ENCODE measurements around the gene GULP1.

Gene GULP1

DNA sequence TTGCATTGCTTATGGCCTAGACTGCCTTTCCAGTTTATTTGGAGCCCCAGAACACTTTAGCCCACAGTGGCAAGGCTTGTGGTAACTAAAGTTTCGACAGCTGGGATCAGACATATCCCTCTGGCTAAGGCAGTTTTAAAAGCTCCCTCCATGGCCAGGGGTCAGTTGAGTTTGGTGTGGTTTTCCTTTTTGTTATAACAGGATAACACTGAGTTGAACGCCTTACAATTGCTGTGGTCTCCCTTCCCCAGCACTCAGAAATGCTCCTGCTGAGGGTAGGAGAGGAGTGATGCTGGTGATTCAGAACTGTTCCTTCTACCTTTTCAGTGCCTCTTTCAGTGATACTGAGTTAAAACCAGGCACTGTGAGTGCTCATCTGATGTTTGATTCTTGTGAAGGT, 182.6 kb downstream of the GULP1 start:
- no peak for DNase-seq (ENCODE audit: low read depth)

DNA sequence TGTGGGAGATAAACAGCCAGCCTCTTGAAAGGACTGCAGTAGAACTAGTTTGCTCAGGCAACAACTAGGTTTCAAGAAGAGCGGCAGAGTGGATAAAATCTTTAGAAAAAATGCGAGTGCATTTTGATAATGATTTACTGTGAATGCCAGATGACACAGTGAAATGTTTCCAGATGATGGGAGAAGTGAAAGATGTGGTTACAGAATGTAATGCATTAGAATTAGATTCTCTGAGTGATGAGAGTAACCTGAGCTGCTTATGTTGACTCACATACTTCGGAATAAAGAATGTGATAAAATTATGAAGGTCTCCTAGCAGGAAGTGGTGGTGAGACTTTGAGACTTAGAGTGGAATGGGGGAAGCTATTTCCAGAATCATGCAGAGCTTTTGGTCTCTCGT, 184.3 kb downstream of the GULP1 start:
- DNase-seq (ENCODE audit: low read depth) = no peak

DNA sequence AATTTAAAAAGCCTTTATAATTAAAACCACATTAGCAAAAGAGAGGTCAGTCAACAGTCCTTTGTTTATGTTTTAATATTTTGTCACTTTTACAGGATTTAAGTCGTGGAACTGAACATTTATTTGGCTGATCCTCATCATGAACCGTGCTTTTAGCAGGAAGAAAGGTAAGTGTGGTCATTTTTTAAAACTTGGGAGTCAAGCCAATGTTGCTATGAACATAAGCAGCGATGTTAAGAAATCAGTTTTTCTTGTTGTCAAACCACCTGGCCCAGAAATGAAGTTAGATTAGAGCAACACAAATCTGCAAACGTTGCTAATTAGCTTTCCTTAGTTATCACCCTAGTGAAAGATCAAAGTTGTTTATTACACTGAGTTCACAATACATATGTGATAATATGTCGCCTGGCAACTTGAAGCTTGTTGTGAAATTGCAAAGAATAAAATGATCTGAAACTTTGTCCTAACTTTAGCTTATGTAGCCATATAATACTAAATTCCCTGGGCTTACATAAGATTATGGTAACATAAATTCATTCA, 186.0 kb downstream of the GULP1 start:
- DNase-seq (ENCODE audit: low read depth) = no peak

DNA sequence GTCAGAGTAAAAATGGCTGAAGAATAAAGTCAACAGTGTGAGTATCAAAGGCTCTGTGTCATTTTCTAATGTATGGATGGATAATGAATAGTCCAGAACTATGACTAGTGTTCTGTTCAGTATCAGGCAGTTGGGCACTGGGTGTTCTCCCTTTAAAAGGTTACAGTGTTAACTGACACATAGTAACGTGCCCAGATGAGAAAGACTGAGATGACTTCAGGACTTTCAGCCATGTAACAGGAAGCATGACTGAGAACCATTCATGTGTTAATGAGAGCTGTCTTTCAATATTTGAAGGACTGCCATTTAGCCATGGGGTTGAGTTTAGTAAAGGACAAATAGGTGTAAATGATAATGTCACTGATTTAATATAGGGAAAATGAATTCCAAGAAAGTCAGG, 187.1 kb downstream of the GULP1 start:
- no peak for DNase-seq (ENCODE audit: low read depth)

DNA sequence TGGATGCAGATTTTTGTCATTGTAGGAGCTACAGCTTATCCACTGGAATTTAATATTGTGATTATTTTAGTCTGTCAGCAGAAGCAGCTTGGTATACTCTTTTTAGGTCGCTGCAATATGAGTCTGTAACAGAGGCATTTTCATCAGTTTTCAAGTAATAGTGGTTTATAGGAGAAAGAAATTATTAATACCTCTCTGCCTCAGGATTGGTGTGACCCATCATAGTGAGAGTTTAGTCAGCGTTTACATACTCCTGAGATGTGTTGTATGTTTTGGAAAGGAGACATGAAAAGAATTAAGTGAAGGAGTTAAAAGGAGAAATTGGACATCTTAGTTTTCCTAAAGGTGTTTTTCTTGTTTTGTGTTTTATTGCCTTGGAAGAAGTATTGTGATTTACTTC, 189.8 kb downstream of the GULP1 start:
- DNase-seq (ENCODE audit: low read depth) = no peak

DNA sequence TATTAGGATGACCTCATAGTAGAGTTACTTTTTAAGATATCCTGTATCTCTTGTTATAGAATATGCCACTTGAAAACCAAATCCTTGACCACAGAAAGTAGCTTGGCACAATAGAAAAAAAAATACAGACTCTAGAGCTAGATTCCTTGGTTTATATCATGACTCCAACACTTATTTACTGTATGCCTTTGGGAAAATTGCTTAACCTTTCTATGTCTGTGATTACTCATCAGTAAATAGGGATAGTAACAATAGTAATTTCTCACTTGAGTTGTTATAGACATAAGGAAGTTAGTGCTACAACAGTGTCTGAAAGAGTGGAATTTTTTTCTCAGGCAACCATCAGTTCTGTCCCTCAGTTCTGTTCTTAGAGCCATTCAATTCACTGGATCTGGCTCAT, 193.8 kb downstream of the GULP1 start:
- DNase-seq (ENCODE audit: low read depth) = no peak

DNA sequence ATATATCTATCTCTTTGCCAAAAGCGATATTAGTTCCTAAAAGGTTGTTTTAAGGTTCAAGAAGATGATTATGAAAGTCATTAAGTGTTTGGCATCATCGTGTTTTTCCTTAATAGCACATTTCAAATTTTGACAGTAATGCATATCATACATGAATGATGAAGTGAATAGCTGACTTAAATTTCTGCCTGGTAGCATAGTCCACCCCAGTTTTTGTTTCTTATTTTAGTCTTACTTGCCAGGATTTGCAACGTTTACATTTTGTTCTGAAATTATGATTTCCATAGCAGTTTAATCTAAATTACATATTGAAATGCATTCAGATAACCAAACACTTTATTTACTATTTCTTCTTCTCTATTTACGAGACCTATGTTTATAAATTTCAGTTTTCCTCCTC, 201.1 kb downstream of the GULP1 start:
- no peak for DNase-seq (ENCODE audit: low read depth)

DNA sequence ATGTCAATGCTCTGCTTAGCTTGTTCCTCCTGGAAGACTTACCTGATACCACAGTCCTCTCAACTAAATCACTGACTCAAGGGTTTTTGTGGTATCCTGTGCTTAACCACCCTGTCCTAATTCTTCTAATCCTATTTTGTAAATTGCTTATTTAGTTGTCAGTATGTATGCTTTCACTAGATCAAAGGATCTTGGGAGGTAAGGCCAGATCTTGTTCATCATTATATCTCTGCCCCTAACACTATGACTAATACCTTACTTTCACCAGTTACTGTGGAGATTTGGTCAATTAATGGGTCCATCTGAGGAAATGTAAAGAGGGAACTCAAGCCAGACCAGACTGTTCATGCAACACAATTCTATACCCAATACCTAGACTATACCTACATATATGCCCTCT, 203.2 kb downstream of the GULP1 start:
- no peak for DNase-seq (ENCODE audit: low read depth)

DNA sequence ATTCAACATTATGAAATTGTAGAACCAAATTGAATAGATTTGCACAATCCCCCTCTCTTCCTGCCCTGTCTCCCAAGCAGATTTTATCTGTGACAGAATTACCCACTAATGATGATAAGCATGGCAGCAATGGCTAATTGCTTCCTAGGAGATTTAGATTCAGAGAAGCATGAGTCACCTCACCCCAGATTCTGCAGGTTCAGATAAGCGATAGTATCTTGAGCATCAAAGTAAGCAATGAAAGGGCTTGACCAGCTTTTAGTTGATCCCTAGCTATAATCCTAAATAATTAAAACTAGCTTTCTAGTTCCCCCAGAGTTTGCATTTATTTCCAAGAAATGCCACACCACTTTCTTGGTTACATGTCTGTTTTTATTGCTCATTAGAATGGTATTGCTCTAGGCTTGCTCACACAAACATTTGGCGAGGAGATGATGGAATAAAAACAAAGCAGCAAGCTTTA, 204.3 kb downstream of the GULP1 start:
- DNase-seq (ENCODE audit: low read depth) = no peak

DNA sequence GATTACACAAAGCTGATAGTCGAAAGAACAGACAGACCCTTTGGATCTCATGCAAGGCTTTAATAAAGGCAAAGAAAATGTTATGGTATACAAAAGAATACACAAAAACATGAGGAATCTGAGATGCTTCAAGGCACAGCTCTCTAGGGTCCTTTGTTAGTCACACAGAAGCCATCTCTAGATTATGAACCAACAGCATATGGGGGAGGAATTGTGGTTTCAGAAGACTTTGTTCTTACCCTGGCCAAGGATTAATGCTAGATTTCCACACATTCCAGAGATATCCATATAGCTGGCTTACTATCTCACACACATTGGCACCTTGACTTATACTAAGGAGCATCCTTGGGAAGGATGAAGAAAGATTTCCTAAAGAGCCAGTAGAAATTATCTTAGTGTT, 206.1 kb downstream of the GULP1 start:
- no peak for DNase-seq (ENCODE audit: low read depth)

DNA sequence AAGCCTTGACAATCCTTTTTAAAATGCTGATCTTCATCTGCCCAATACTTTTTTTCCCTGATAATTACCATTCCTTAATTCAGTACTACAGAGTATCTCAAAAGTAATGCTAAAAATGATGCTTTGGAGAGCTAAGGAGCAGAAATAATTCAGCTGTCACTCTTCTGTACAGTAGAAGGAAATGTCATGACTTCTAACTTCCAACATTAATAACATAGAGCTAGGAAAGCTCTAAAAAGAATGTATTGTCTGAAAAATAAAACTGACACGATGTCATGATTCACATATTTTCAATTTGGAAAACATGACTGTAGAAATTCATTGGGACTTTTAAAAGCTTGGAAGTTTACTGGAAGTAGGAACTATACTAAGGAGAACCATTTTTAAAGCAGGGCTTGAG, 212.3 kb downstream of the GULP1 start:
- no peak for DNase-seq (ENCODE audit: low read depth)

DNA sequence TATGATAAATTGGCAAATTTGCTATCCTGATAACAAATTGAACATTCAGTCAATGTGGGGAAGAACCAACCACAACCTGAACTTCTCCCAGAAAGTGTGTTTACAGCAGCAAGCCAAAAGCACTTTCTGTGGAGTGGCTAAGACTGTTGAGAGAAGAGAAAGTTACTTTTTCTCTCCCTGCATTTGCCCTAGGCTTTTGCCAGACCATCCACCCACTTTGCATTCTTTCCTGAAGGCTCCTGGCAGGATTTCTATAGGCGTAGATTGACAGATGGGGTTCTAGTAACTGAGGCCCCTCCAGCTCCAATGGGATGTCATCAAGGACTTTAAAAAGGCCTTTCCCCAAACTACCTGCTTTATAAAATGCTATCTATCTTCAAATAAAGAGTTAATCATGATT, 215.2 kb downstream of the GULP1 start:
- no peak for DNase-seq (ENCODE audit: low read depth)

DNA sequence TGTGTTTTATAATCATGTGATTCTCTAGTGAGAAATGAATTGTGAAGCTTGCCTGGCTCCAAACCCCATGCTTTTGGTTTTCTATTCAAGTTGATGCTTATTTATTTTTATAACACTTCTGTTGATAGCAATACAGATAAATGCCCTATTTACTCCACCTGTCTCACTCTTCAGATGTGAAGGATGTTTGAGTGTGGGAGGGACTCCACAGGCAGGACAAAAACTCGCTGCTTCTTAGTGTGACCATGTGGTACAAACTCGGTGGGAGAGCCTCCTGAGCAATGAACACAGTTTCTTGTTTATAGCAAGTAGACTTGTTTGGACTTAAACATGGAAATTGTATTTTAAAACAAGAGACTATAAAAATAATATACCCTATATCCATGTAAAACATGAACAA, 219.7 kb downstream of the GULP1 start:
- DNase-seq (ENCODE audit: low read depth) = no peak

DNA sequence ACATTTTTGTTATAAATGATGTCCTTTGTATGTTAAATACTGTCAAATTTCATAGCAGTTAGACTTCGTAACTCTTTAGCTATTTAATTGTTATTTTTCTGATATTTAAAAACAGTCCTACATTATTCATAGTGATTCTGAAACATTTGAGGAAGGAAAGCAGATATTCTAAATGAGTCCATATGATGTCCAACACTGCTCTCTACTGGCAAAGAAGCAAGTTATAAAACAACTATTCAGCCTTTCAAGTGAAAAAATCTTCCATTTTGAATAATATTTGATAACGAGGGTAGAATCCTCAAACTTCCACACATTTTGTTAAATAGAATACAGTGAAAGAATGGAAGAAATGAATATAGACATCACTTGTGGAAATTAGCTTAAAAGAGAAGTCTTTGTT, 220.8 kb downstream of the GULP1 start:
- peak; percentile 55 for DNase-seq (ENCODE audit: low read depth)

DNA sequence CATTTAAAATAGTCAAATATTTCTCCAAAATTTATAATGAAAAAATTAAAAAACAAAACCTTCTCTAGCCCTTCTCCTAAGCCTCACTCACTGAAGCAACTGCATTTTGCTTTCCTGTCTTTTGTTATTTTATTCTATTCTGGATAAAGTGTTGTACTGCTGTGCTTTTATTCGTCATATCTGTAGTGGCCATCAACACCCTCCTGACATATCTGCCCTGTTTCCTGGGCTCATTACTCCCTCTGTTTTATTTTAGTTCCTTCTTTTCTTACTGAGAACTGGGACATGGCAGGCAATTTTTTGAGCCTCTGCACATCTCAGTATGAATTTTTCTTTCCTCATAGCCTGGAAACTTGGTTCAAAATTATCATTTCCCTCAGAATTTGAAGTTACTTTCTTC, 224.2 kb downstream of the GULP1 start:
- no peak for DNase-seq (ENCODE audit: low read depth)

DNA sequence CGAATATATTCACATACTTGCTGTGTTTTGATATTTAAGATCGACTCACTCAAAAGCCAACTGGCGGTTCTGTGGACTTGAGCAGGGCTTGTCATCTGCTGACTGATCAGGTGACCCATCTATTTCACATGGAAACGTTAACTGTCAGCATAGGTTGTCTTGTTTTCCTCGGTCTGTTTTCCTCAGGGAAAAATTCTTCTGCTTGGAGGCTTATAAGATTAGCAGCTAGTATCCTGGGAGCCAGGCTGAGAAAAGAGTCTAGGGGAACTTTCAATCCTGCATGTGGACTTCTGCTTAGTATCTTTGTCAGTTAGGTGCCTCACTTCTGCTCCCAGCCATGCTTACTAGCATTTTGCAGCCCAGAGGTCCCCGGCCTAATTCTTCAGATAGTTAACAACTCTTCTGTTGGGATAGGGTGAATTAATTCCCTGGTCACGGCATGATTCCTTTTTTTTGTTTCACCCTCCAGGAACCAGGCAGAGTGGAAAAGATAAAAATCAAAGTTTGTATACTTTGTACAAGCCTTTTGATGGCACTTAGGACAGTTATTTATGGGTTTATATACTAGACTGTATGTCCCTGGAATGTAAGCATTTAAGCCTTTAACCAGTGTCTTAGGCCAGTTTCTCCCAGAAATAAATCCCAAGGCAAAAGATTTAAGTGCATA, 226.0 kb downstream of the GULP1 start:
- DNase-seq (ENCODE audit: low read depth) = no peak

DNA sequence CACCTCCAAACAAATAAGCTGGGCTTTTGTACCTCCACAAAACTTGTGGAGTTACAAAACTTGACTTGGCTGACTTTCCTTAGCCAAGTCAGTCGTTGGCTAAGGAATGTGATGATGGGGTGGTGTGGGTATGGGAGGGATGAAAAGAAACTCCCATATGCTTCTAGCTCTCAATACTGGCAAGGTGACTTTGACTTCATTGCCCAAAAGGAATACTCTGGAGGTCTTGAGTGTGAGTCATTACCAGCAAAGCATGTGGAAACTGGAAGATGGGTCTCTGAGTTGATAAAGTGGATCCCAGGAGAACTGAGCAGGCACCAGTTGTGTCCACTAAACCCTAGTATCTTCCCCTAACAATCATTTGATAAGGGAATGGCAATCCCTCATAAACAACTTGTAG, 226.7 kb downstream of the GULP1 start:
- no peak for DNase-seq (ENCODE audit: low read depth)

DNA sequence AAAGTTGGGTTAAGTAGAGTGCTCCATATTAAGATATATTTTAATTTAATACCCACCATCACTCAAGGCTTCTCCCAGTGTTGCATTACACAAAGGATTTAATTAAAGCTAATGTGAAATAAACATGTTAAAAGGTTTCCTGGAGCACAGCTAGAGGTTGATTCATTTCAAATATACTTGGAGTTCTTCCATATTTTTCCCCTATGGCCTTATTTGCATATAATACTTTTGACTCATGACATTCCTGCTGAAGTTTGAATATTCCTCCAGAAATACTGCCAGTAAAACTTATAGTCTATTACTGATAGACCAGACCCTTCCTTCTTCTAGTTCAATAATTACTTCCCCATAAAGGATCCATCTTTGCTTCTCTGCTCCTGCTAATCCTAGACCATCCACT, 227.5 kb downstream of the GULP1 start:
- DNase-seq (ENCODE audit: low read depth) = no peak

DNA sequence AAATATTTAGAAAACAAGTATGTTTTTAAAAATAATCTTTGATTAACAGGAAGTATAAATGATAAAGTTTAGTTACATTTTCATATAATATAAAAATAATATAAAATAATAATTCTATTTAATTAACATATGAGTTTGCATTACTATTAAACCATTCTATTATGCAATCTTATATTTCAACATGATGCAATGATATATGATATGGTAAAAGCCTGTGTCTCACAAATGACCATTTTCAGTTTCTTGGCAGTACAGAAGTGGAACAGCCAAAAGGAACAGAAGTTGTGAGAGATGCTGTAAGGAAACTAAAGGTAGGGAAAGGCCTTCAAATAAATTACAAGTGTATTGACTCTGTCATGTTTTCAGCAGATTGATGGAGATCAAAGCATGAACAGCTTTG, 230.8 kb downstream of the GULP1 start:
- no peak for DNase-seq (ENCODE audit: low read depth)

DNA sequence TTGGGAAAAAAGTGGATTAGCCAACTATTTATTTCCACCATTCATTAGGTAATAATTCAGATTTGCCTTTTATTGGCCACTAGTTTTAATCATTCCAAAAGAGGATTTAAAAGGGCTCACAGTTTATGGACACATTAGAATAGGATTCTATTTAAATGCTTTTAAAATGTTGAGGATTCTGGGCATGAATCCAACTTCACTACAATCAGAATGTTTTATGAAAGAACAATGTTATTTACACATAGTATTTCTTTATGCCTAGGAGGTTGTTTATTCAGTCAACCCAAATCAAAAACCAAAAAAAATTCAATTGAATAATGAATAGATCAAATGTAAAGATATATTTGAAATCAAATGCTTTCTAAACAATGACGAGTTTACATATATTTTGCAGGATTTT, 232.2 kb downstream of the GULP1 start:
- no peak for DNase-seq (ENCODE audit: low read depth)

DNA sequence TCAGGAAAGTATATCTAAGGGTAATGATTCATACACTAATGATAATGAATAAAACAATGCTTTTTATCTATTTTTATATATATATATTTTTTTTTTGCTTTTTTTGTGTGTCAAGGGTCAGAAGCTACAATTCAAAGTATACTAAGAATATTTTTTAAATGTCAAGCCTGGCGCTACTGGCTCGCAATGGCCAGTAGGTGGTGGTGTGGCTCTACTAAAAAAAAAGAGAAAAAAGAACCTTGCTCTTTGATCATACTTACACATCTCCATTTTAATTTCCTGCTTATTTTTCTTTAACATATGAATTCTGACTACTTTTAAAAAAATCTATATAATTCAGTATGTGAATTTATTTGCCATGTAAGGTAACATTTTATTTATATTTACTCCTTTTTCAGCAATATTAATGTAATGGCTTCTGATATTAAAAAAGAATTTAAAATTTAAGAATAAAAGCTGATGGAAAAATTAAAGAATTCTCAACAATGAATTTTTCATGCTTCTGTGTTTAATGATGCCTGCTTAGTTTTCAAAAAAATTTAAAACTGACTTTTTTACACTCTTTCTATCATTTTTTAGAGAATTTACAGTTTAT, 232.9 kb downstream of the GULP1 start:
- DNase-seq (ENCODE audit: low read depth) = peak; percentile 56

DNA sequence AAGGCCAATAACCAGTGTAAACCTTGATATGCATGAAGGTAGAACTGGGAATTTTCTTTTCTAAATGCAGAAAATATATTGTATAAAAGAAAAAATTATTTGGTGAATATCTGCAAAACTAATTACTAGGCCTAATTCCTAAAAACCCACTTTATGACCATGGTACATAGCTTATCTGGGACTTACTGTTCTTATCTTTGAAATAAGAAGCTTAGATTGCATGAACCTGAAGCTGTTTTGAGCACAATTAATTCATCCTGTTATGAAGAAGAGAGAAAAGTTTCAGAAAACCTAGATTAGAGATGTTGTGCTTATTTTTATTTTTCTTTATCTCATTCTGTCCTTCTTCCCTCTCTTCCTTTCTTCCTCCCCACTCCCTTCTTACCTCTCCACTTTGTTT, 235.0 kb downstream of the GULP1 start:
- no peak for DNase-seq (ENCODE audit: low read depth)

DNA sequence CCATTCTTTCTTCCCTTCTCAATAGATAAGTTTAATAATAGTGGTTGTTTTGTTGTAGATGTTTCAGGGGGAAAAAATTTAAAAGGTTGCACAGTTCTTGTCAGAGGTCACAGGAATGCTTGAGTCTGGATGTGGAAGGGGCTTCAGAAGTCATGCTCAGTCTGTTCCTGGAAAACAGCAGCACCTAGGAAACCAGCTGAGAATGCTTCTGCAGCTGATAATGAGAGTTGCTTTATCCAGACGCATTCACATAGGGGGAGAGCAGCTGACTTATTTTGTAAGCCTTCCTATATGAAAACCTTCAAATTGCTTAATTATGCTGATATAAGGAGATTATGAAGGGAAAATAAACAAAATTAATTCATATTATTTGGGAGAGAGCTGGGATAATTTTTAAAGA, 235.5 kb downstream of the GULP1 start:
- peak; percentile 31 for DNase-seq (ENCODE audit: low read depth)

DNA sequence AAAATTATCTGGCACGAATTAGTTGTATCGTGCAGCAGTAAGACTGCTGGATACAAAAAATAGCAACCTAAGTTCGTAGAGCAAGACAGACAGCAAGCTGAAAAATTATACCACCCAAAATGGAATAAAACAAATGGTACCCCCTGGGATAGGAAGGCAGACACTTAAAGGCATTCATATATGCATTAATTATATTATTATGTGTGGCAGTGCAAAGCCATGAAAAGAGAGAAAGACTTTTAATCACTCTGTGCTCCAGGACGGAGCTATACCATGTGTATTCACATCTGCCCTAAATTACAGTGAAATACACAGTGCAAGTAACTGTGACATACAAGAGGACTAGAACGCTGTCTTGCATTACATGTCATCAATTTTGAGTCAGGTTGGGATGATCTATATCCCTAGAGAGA, 235.9 kb downstream of the GULP1 start:
- peak; percentile 30 for DNase-seq (ENCODE audit: low read depth)
